Stimulated activated CD8-positive, alpha-beta memory T cell treated with anti-CD3 and anti-CD28 coated beads, Interleukin-4, amount 100 ng/mL, for 4 hours (primary cell): ENCODE results near the gene ATP8A2.

Source experiments
- DNase-seq, 2 donors: peaks; one replicate each; pipeline ENCODE4 v3.0.0-alpha.2; 2020; ENCODE audit warnings: low read depth in 2 of 2, low spot score in 1 of 2

The ATP8A2 gene

GRCh38 chr13:25844559-25845434 lies 473.0 kb downstream of the ATP8A2 start:
- DNase-seq = no peak

GRCh38 chr13:25846222-25846984 lies 474.6 kb downstream of the ATP8A2 start:
- DNase-seq = no peak

GRCh38 chr13:25847145-25847544 lies 475.4 kb downstream of the ATP8A2 start:
- DNase-seq = no peak

- no peak for DNase-seq
Measured at GRCh38 chr13:25847635-25848626, 476.2 kb downstream of the ATP8A2 start.

- DNase-seq = no peak
Measured at GRCh38 chr13:25848812-25849745, 477.3 kb downstream of the ATP8A2 start.

- no peak for DNase-seq
Measured at GRCh38 chr13:25857830-25858229, 486.1 kb downstream of the ATP8A2 start.

- DNase-seq = no peak
Measured at GRCh38 chr13:25859528-25859927, 487.8 kb downstream of the ATP8A2 start.

- DNase-seq = no peak
Measured at GRCh38 chr13:25860265-25860664, 488.5 kb downstream of the ATP8A2 start.

GRCh38 chr13:25860862-25861261 lies 489.1 kb downstream of the ATP8A2 start:
- DNase-seq = no peak

GRCh38 chr13:25862156-25862555 lies 490.4 kb downstream of the ATP8A2 start:
- DNase-seq = no peak

- no peak for DNase-seq
Measured at GRCh38 chr13:25864116-25864515, 492.3 kb downstream of the ATP8A2 start.

GRCh38 chr13:25864936-25865335 lies 493.2 kb downstream of the ATP8A2 start:
- no peak for DNase-seq

- no peak for DNase-seq
Measured at GRCh38 chr13:25865391-25865790, 493.6 kb downstream of the ATP8A2 start.

GRCh38 chr13:25867038-25867437 lies 495.3 kb downstream of the ATP8A2 start:
- DNase-seq = no peak

- no peak for DNase-seq
Measured at GRCh38 chr13:25868490-25868889, 496.7 kb downstream of the ATP8A2 start.

GRCh38 chr13:25869941-25870340 lies 498.2 kb downstream of the ATP8A2 start:
- DNase-seq = no peak

- DNase-seq = no peak
Measured at GRCh38 chr13:25871389-25872125, 499.8 kb downstream of the ATP8A2 start.

GRCh38 chr13:25872481-25873241 lies 500.9 kb downstream of the ATP8A2 start:
- DNase-seq = no peak

- no peak for DNase-seq
Measured at GRCh38 chr13:25873242-25873612, 501.5 kb downstream of the ATP8A2 start.
